ENCODE data around the gene STK33. TPM values are rescaled to one million over a fixed set of nuclear protein-coding genes. Genes with fewer than 3 reads are reported as not detected.
A peak's percentile ranks its signal among the peaks of the same experiment; 100 is the strongest.

The STK33 gene
- total RNA-seq, 1 experiment from 2014 or later, result 8.2 TPM

DNA sequence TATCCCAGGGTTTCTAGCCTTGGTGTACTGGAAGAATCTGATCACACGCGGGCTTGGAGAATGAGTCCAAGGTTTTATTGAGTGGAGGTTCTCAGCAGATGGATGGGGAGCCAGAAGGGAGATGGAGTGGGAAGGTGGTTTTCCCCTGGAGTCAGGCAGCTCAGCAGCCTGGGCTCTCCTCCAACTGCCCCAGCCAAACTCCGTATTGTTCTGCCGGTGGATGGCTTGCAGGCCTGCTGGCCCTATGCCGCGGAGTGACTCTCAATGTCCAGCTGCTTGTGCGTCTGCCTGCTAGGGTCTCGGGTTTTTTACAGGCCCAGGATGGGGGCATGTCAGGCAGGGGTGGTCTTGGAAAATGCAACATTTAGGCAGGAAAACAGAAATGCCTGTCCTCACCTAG is 168.0 kb downstream of the STK33 start:
- DNase-seq (ENCODE audit: low read depth), result no peak

GRCh38 chr11:8415195-8415594 is 178.8 kb downstream of the STK33 start:
- no peak for DNase-seq (ENCODE audit: low read depth)

- no peak for DNase-seq (ENCODE audit: low read depth)
These were observed 185.7 kb downstream of the STK33 start for GRCh38 chr11:8408151-8408941.

DNA sequence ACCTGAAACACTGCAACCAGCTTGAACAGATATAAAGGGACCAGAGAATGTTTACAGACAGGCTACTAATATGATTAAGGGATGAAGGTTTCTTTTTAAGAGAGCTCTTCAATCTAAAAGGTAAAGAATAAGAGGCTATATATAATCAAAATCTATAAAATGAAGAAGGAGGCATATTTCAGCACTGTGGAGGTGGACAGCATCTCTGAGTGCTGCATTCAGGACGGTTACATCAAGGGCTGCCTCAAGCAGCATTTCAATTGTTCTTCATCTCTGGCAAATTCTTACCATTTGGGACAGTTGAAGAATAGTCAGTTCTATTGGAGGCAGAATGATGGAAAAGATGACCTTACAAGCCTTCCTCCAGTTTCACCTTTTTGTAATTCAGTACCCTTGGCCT is 190.7 kb downstream of the STK33 start:
- no peak for DNase-seq (ENCODE audit: low read depth)

- DNase-seq (ENCODE audit: low read depth), result no peak
These were observed 201.1 kb downstream of the STK33 start for GRCh38 chr11:8392886-8393285.

DNA sequence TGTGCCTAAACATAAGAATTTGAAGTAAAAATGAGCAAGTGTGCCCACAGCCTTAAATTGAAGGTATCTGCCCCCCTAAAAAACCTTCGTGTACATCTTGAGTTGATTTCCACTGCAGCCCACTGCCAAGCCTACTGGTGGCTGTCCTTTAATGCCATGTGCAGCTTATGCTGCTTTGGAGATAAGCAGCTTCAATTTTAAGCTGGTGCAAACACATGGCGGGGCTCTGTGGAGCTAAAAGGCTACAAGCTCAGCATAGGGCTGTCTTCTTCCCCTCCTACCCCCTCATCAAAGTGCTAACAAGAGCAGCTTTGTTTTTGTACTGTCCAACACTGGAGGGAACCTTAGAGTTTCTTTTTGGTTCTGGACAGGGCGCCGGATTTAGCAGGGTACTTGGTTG is 201.9 kb downstream of the STK33 start:
- no peak for DNase-seq (ENCODE audit: low read depth)

GRCh38 chr11:8390851-8391612 is 203.0 kb downstream of the STK33 start:
- no peak for DNase-seq (ENCODE audit: low read depth)

DNA sequence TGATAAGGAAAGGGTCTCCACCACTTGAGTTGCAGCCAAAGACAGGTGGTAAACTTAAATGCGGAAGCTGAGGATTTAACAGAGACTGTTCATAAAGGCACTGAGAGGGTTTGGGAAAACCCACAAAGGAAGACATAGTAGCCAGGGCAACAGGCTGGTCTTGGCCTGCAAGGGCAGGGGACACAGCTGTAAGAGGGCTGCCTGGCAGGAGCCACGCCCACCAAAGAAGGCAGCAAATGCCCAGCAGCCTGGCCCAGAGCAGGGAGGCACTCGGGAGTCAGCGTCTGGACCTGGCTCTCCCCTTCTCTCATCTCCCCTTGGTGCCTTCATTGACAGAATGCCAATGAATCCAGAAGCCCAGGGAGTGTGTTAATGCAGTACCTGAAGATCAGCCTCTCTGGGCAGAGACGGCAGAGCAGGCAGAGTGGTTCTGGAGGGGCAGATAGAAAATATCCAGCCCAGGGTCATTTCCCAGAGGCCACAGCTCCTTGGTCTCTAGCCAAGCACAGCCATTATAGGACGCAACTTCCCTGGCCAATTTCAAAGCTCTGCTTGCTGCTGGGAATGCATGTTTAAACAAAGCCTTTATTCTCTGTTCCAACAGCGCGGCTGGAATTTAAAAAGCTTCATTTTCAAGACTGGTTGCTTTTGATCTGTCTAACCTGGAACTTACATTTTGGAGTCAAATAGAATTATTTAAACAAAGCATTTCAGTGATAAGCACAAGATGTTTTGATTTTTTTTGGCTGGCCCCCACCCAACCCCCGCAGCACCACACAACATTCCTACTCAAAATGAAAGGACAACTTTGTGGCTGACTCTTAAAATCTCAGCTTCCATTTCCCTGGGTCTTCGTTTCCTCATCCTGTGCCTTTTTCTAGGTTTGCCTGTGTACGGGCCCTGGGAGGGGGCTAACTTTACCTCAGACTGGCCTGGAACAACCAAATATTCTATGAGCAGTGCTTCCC is 204.7 kb downstream of the STK33 start:
- DNase-seq (ENCODE audit: low read depth), result peak; percentile 14

DNA sequence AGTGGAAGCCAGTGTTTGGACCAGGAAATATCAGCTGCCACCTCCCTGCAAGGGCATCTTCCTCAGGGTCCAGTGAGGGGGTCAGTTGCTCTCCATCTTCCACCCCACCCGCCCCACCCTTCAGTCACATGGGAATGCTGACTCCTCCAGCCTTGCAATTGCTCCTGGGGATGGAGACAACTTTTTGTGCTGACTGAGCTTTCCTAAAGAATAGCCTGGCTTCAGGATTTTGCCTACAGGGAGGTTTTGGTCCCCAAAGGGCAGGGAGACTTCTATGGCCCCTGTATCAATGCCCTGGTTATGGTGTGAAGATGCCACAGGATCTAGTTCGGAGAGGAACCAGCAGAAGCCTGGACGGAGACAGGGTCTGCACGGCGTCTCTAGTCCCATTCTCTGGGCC is 206.3 kb downstream of the STK33 start:
- DNase-seq (ENCODE audit: low read depth), result no peak

DNA sequence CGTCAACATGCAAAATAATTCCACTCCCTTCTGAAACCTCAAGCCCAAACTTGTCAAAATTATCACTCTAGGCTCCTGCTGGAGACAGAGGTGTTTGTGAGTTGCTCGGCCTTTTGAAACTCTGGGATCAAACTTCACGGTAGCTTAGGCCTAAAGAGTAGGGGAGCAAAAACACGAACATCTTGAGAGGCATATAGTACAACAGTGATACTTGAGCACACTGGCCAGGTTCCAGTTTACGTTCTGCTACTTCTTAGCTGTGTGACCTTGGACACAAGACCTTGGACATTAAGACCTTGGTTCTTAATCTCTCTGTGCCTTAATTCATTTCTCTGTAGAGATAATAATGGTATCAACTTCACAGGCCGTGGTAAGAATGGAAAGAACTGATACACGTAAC is 206.9 kb downstream of the STK33 start:
- DNase-seq (ENCODE audit: low read depth), result no peak

DNA sequence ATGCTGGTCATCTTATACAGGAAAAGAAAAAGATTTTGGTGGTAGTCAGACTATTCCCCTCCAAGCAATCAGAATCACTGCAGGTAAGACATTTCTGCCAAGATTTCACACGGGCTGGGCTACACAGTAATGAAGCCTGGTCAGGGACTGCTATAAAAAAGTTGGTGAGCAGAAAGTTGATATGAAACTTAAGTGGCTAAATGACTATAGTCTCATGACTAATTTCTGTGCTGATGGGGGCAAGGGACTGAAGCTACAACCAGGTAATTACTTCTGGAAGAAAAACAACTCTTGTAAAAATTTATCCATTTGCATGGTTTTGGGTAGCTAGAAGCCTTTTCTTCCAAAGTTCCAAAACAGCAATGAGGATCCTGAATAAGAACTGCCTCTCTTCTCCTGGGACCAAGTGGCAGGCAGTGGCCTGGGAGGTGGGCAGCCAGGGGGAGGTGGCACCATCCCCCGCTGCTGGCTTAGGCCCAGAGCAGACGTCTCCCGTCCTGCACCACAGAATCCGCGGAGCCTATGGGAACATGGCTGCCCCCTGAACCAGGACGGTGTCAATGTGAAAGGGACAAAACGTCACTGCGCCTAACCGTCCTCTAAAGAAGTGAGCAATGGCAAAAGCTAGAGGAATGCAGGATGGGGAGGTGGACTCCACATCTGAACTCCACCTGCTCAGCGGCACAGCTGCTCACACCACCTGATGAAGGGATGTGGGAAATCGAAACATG is 207.7 kb downstream of the STK33 start:
- DNase-seq (ENCODE audit: low read depth), result no peak

DNA sequence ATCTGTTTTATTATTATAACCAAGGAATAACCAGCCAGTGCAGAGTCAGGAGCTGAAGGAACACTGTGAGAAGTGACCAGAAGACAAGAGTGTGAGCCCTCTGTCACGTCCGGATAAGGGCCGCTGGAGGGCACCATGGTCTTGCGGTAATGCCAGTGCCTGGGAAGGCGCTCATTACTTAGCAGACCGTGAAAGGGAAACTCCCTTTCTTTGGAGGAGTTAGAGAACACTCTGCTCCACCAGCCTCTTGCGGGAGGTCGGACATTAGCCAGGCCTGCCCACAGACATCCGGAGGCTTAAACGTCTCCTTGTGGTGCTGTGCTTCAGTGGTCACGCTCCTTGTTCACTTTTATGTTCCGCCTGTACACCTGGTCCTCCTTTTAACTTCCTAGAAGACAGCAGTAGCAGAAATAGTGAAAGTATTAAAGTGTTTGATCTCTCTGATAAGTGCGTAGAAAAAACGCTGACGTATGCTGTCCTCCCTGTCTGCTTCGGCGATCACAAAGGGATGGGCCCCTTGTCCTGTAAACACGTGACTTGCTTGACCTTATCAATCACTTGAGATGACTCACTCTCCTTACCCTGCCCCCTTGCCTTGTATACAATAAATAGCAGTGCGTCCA is 209.7 kb downstream of the STK33 start:
- DNase-seq (ENCODE audit: low read depth), result peak; percentile 88

- DNase-seq (ENCODE audit: low read depth), result no peak
These were observed 210.4 kb downstream of the STK33 start for GRCh38 chr11:8383627-8384026.

DNA sequence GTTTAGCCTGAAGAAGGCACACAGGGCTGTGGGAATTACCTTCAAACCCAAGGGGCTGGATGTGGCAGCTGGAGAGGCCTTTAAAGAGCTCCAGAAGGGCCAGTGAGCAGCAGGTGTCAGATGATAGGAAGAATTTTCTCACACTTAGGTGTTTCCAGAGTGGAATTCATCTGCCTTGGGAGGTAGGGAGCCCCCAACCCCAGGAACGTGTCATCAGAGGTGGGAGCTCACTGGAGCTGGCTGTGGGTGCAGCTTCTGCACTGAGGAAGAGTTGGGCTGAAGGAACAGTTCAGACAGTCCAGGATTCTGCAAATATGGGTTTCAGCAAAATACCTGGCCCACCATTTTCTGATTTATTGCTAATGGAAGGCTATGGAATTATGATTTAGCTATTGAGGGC is 210.8 kb downstream of the STK33 start:
- no peak for DNase-seq (ENCODE audit: low read depth)

- peak; percentile 84 for DNase-seq (ENCODE audit: low read depth)
These were observed 211.5 kb downstream of the STK33 start for GRCh38 chr11:8382436-8383053.

GRCh38 chr11:8381871-8382396 is 212.1 kb downstream of the STK33 start:
- DNase-seq (ENCODE audit: low read depth), result no peak

DNA sequence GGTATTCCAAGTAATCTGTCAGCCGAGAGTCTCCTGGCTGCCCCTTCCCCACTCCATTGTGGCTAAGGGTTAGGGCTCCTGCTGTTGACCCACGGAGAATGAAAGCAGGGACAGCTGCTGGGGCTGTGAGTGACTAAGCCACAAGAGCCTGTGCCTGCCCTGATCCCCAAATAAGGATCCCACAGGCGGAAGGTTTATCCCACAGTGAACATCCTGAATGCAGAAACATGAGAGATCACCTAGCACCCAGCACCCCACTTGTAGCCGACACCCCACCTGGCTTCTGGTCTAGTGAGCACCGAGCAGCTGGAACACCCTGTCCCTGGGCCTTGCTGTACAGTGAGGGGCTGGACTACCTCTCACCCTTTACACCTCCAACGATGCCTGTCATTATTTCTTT is 212.7 kb downstream of the STK33 start:
- no peak for DNase-seq (ENCODE audit: low read depth)

DNA sequence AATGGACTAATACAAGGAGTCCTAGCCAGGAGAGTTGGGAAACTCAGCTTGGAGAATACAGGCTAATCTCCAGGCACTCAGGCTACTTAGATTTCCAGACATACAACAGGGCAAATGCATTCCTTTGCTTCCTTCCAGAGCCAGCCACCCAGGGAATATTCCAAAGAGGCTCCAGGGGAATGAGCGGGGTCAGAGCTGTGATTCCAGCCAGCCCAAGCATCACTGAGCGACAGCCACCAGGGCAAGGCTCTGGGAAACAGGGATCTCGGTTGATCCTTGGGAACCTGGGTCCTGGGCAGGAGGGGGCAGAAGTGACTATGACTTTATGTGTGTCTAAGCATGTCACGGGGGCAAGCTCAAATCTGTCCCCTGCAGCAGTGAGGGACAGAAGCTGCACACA is 218.1 kb downstream of the STK33 start:
- DNase-seq (ENCODE audit: low read depth), result no peak

- DNase-seq (ENCODE audit: low read depth), result no peak
These were observed 218.6 kb downstream of the STK33 start for GRCh38 chr11:8375460-8375859.

DNA sequence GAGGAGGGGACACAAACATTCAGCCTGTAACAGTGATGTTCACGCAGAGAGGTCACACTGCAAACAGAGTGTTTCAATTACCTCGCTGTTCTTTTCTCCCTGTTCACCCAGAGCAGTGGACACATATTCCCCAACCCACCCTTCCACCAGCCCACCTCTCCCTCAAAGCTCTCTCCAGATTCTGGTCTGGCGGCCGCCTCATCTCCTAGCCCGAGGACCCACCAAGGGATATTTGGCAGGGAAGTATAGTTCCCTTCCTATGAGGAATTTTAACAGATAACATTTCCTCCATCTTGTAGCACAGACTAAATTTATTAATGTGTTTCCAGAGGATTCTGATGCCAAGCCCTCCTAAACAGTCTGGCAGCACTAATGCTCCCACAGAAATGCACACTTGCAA is 219.3 kb downstream of the STK33 start:
- DNase-seq (ENCODE audit: low read depth), result no peak
